Fibroblast of pulmonary artery (primary cell): ENCODE results near the gene MYL5.
"Not testable (repeated sequence)": the region's sequence is repeated elsewhere in the genome, so short reads cannot be mapped to it uniquely, and the experiment has no call there.

ENCODE experiments used
- DNase-seq: peaks from one replicate; pipeline ENCODE4 v3.0.0-alpha.2; 2010; ENCODE audit warnings: low read depth
- H3K4me3 ChIP-seq: replicated peaks from 2 replicates; pipeline ENCODE4 v1.5.1; 2011; ENCODE audit warnings: low read depth, mild to moderate bottlenecking, control low read depth, low read length, moderate library complexity
- CTCF ChIP-seq: IDR thresholded peaks from 2 replicates; pipeline ENCODE4 v1.5.1; 2011; ENCODE audit warnings: mild to moderate bottlenecking, control low read depth, low read length, inconsistent platforms; ENCODE audit errors: missing control alignments

MYL5 gene

GRCh38 chr4:727576-727975 is 53.2 kb downstream of the MYL5 start:
- H3K4me3 ChIP-seq, result no peak overlapping the region
- peak; percentile 44 for DNase-seq
- TF ChIP-seq CTCF, result no peak

- DNase-seq, result no peak
- H3K4me3 ChIP-seq, result no peak overlapping the region
- no peak for TF ChIP-seq CTCF
Observed at GRCh38 chr4:729336-730315, 55.3 kb downstream of the MYL5 start.

- no peak overlapping the region for H3K4me3 ChIP-seq
- TF ChIP-seq CTCF, result no peak
- no peak for DNase-seq
Observed at GRCh38 chr4:730511-730910, 56.2 kb downstream of the MYL5 start.

- not testable (repeated sequence) for DNase-seq, H3K4me3 ChIP-seq
Observed at GRCh38 chr4:730946-731904, 56.9 kb downstream of the MYL5 start.
